Stomach (tissue), 9 donors: ENCODE results near the gene INPP4B. TPM values are rescaled to one million over a fixed set of nuclear protein-coding genes. Genes with fewer than 3 reads are reported as not detected.

Experiments used
- DNase-seq, 2 donors: peaks; one replicate each; pipeline versions ENCODE4 v3.0.0 to v3.0.0-alpha.2; 2013 to 2019
- H3K27ac ChIP-seq, 5 donors: fragments of 200-600 bp in 4 of 5; sonication (generic) in 4 of 5; one replicate each; pipeline ENCODE4 v1.5.1; 2013 to 2019; ENCODE audit warnings: mild to moderate bottlenecking in 1 of 5, moderate library complexity in 1 of 5
- H3K27me3 ChIP-seq, 3 donors: fragments of 200-600 bp; sonication (generic); one replicate each; pipeline ENCODE4 v1.5.1; 2017 to 2019; ENCODE audit warnings: mixed run types in 1 of 3
- H3K36me3 ChIP-seq, 4 donors: fragments of 200-600 bp; sonication (generic); 1 replicate in 3 of 4; 2 replicates in 1 of 4; pipeline ENCODE4 v1.5.1; 2016 to 2019
- H3K4me1 ChIP-seq, 4 donors: fragments of 200-600 bp; sonication (generic); one replicate each; pipeline ENCODE4 v1.5.1; 2016 to 2019
- H3K4me3 ChIP-seq, 4 donors: fragments of 200-600 bp; sonication (generic) in 3 of 4; one replicate each; pipeline ENCODE4 v1.5.1; 2016 to 2019; ENCODE audit warnings: mild to moderate bottlenecking in 1 of 4
- H3K9me3 ChIP-seq, 4 donors: fragments of 200-600 bp; sonication (generic); one replicate each; pipeline ENCODE4 v1.5.1; 2016 to 2019
- CTCF ChIP-seq, 7 experiments: fragments of 450-650 bp in 4 of 7; fragments of 200-600 bp in 3 of 7; sonication (generic) in 3 of 7; IDR thresholded peaks; one replicate each; pipeline ENCODE4 v1.5.1; 2016 to 2019; ENCODE audit warnings: antibody characterized with exemption in 7 of 7, control low read depth in 2 of 7, mild to moderate bottlenecking in 1 of 7
- EP300 ChIP-seq: sonication (generic); formaldehyde crosslinking; IDR thresholded peaks from one replicate; pipeline ENCODE4 v1.6.1; 2017; ENCODE audit warnings: antibody characterized with exemption
- POLR2A ChIP-seq, 4 donors: fragments of 450-650 bp; IDR thresholded peaks; one replicate each; pipeline ENCODE4 v1.6.1; 2016; ENCODE audit warnings: antibody characterized with exemption in 4 of 4, control low read depth in 2 of 4, mild to moderate bottlenecking in 1 of 4, moderate library complexity in 1 of 4
- POLR2AphosphoS5 ChIP-seq, 3 donors: sonication (generic); formaldehyde crosslinking; IDR thresholded peaks; one replicate each; pipeline ENCODE4 v1.6.1; 2016; ENCODE audit warnings: antibody characterized with exemption in 3 of 3
- WGBS, 5 donors: extraction: QIAGEN DNeasy Blood & Tissue Kit in 3 of 5; methylation state at CpG; one replicate each; pipeline versions ENCODE4 v1.1.5 to v1.1.7; 2013 to 2018; 5-methylcytosine and 5-hydroxymethylcytosine counted together
- intact Hi-C: fragments of 100-400 bp; cut with DNase I; formaldehyde crosslinking; loops from one replicate; pipeline ENCODE4 v1.15.1; 2023; ENCODE audit warnings: low total_unique reads
- polyA plus RNA-seq, 3 donors: library from polyadenylated mRNA; stranded (reverse); fragments of 200-250 nt; gene quantifications; one replicate each; pipeline ENCODE4 v1.2.3, GENCODE V29; 2013
- total RNA-seq, 5 donors: library from RNA; depleted of rRNA; stranded (reverse); fragments of >200 nt; gene quantifications; one replicate each; pipeline versions ENCODE4 v1.1.0 to v1.2.3, GENCODE V29; 2014 to 2016
- donor health status: healthy with polysubstance abuse.
- donor health status: Bipolar disorder and iron deficiency.
- donor health status: healthy.

Gene INPP4B
- total and polyA plus RNA-seq, 8 donors = 1.4 to 96.9 (median 11.7) TPM

- 31 to 48% (median 38%) methylated on average over 2 of the region's 2 CpGs for WGBS, 5 donors
- Histone ChIP-seq H3K27ac (peak overlapping the region in 2 of 5 donors; percentile 2 to 30), H3K36me3 (no peaks in the 10 kb centered on the region), H3K9me3 (no peaks in the 10 kb centered on the region), H3K27me3 (no peaks in the 10 kb centered on the region), H3K4me3 (no peak overlapping the region), H3K4me1 (peaks cover 0 to 22% (median 10%) of the 10 kb centered on the region in 4 donors)
- TF ChIP-seq POLR2A (IDR thresholded peaks at IDR 0.05) (no peak), POLR2AphosphoS5 (IDR thresholded peaks at IDR 0.05) (no peak), CTCF (IDR thresholded peaks at IDR 0.05) (no peak), EP300 (no peak)
- no peak for DNase-seq
- intact Hi-C loops = no loop called here
Observed at GRCh38 chr4:142264961-142265360, 581.1 kb downstream of the INPP4B start.

- no peak for TF ChIP-seq POLR2AphosphoS5 (IDR thresholded peaks at IDR 0.05)
- TF ChIP-seq EP300 = no peak
- Histone ChIP-seq H3K9me3 (no peaks in the 10 kb centered on the region), H3K27me3 (no peaks in the 10 kb centered on the region), H3K36me3 (no peaks in the 10 kb centered on the region), H3K27ac (no peak overlapping the region), H3K4me3 (no peak overlapping the region), H3K4me1 (peaks cover 0 to 22% (median 10%) of the 10 kb centered on the region in 4 donors)
- WGBS, 5 donors = 70 to 81% (median 76%) methylated on average over 2 of the region's 2 CpGs
- DNase-seq = no peak
- intact Hi-C loops = no loop called here
Observed at GRCh38 chr4:142262956-142263355, 583.1 kb downstream of the INPP4B start.

- no peak for DNase-seq
- Histone ChIP-seq H3K4me3 (no peak overlapping the region), H3K36me3 (no peaks in the 10 kb centered on the region), H3K4me1 (no peaks in the 10 kb centered on the region), H3K27ac (no peak overlapping the region), H3K9me3 (no peaks in the 10 kb centered on the region), H3K27me3 (no peaks in the 10 kb centered on the region)
- 87 to 97% (median 94%) methylated on average over 1 of the region's 1 CpG for WGBS, 5 donors
- intact Hi-C loops = no loop called here
- TF ChIP-seq CTCF (IDR thresholded peaks at IDR 0.05) (no peak), EP300 (no peak), POLR2A (IDR thresholded peaks at IDR 0.05) (no peak), POLR2AphosphoS5 (IDR thresholded peaks at IDR 0.05) (no peak)
Observed at GRCh38 chr4:142248946-142249345, 597.2 kb downstream of the INPP4B start.

GRCh38 chr4:142243255-142243654 is 602.8 kb downstream of the INPP4B start:
- Histone ChIP-seq H3K4me3 (no peak overlapping the region), H3K9me3 (no peaks in the 10 kb centered on the region), H3K27me3 (no peaks in the 10 kb centered on the region), H3K36me3 (no peaks in the 10 kb centered on the region), H3K27ac (no peak overlapping the region), H3K4me1 (no peaks in the 10 kb centered on the region)
- peak in 1 of 2 donors; percentile 18 for DNase-seq
- 63 to 78% (median 71%) methylated on average over 2 of the region's 2 CpGs for WGBS, 5 donors
- TF ChIP-seq POLR2A (IDR thresholded peaks at IDR 0.05) (no peak), CTCF (IDR thresholded peaks at IDR 0.05) (no peak), EP300 (no peak), POLR2AphosphoS5 (IDR thresholded peaks at IDR 0.05) (no peak)
- intact Hi-C loops = no loop called here

GRCh38 chr4:142242156-142242555 is 603.9 kb downstream of the INPP4B start:
- TF ChIP-seq EP300 (no peak), POLR2AphosphoS5 (IDR thresholded peaks at IDR 0.05) (no peak), POLR2A (IDR thresholded peaks at IDR 0.05) (no peak), CTCF (IDR thresholded peaks at IDR 0.05) (no peak)
- peak in 1 of 2 donors; percentile 26 for DNase-seq
- H3K27me3 ChIP-seq = no peaks in the 10 kb centered on the region
- H3K27ac ChIP-seq = no peak overlapping the region
- no peaks in the 10 kb centered on the region for H3K4me1 ChIP-seq
- no peaks in the 10 kb centered on the region for H3K9me3 ChIP-seq
- no peaks in the 10 kb centered on the region for H3K36me3 ChIP-seq
- 63 to 75% (median 69%) methylated on average over 2 of the region's 2 CpGs for WGBS, 5 donors
- H3K4me3 ChIP-seq = no peak overlapping the region
- intact Hi-C loops = no loop called here
